K562 (cell line): ENCODE results near the gene AKAP6. TPM values are rescaled to one million over a fixed set of nuclear protein-coding genes. Genes with fewer than 3 reads are reported as not detected.

Experiments used
- ATAC-seq: fragments of 200-7000 bp; cut with Tn5 transposase; 3 replicates; pipeline ENCODE4 v1.9.1; 2020; ENCODE audit warnings: moderate library complexity
- BruUV-seq: library from RNA; stranded (reverse); fragments of 400-500 nt; replicated peaks from 2 replicates; lab custom pipeline; 2021; lab: Mats Ljungman, UMichigan
- CTCF ChIA-PET: fragments of 300-600 bp; formaldehyde crosslinking; extraction: SDS; loops from one replicate; lab custom pipeline; 2021; ENCODE audit warnings: low intra/inter-chr PET ratio; lab: Yijun Ruan, JAX
- POLR2A ChIA-PET: fragments of 300-600, 350-650 bp; sonication (Branson Sonifier 250); formaldehyde crosslinking; extraction: SDS; loops from one replicate; lab custom pipeline; 2021; ENCODE audit warnings: antibody characterized with exemption, inconsistent platforms; lab: Yijun Ruan, JAX
- DNase-seq, 4 experiments: peaks; one replicate each; pipeline versions ENCODE4 v3.0.0 to v3.0.0-alpha.2; 2011 to 2018; ENCODE audit warnings: low spot score in 3 of 4, mixed read lengths in 3 of 4; ENCODE audit errors: extremely low read depth in 1 of 4
- FAIRE-seq: peaks from 2 replicates; lab custom pipeline; 2011; peaks lifted over from hg19 to GRCh38; lab: Jason Lieb, UNC
- H2AFZ ChIP-seq: 2 replicates; pipeline ENCODE4 v1.6.0; 2011; ENCODE audit warnings: low read depth, low read length, control low read depth, inconsistent platforms
- H3K27ac ChIP-seq: fragments of 200-600 bp; 3 replicates; pipeline ENCODE4 v1.8.0; 2011; ENCODE audit warnings: low read depth, mild to moderate bottlenecking, control low read depth, inconsistent platforms, low read length, moderate library complexity, mixed read lengths; ENCODE audit errors: extremely low read depth
- H3K27me3 ChIP-seq, 2 experiments: fragments of 300-600 bp in 1 of 2; 2 replicates in 1 of 2; 3 replicates in 1 of 2; pipeline versions ENCODE4 v1.6.0 to v1.8.0; 2011; ENCODE audit warnings: inconsistent platforms in 2 of 2, low read length in 2 of 2, mild to moderate bottlenecking in 1 of 2, mixed read lengths in 1 of 2, moderate library complexity in 1 of 2; ENCODE audit not compliant: control insufficient read depth in 2 of 2, insufficient read depth in 2 of 2
- H3K36me3 ChIP-seq: fragments of 300-600 bp; 3 replicates; pipeline ENCODE4 v1.8.0; 2011; ENCODE audit warnings: mild to moderate bottlenecking, low read length, inconsistent platforms; ENCODE audit not compliant: control insufficient read depth, insufficient read depth
- H3K4me1 ChIP-seq, 2 experiments: fragments of 200-600 bp in 1 of 2; replicated peaks in 1 of 2; 2 replicates in 1 of 2; 3 replicates in 1 of 2; pipeline versions ENCODE4 v1.5.1 to v1.8.0; 2011; ENCODE audit warnings: inconsistent platforms in 2 of 2, low read length in 2 of 2, mild to moderate bottlenecking in 1 of 2, mixed read lengths in 1 of 2, moderate library complexity in 1 of 2; ENCODE audit not compliant: control insufficient read depth in 2 of 2, insufficient read depth in 2 of 2
- H3K4me2 ChIP-seq: 2 replicates; pipeline ENCODE4 v1.6.1; 2011; ENCODE audit warnings: low read length, control low read depth, inconsistent platforms, mixed read lengths; ENCODE audit not compliant: insufficient read depth
- H3K4me3 ChIP-seq: fragments of 200-600 bp; sonication (generic), shearing (Covaris generic); 2 replicates; pipeline ENCODE4 v1.5.1; 2016; ENCODE audit warnings: control low read depth, inconsistent platforms
- H3K79me2 ChIP-seq: fragments of 200-600 bp; 3 replicates; pipeline ENCODE4 v1.8.0; 2011; ENCODE audit warnings: low read length, inconsistent platforms; ENCODE audit not compliant: control insufficient read depth, insufficient read depth
- H3K9ac ChIP-seq, 2 experiments: 2 replicates each; pipeline versions ENCODE4 v1.6.0 to v1.6.1; 2011; ENCODE audit warnings: low read depth in 2 of 2, low read length in 2 of 2, control low read depth in 1 of 2, inconsistent platforms in 1 of 2, mild to moderate bottlenecking in 1 of 2, mixed read lengths in 1 of 2; ENCODE audit not compliant: insufficient read depth in 1 of 2
- H3K9me1 ChIP-seq: one replicate; pipeline ENCODE4 v1.6.0; 2011; ENCODE audit warnings: inconsistent platforms, mild to moderate bottlenecking, low read length, moderate library complexity; ENCODE audit not compliant: control insufficient read depth, insufficient read depth
- H3K9me3 ChIP-seq: replicated peaks from 2 replicates; pipeline ENCODE4 v1.5.1; 2011; ENCODE audit warnings: low read depth, low read length, inconsistent platforms; ENCODE audit not compliant: control insufficient read depth, insufficient read depth
- H4K20me1 ChIP-seq: replicated peaks from 2 replicates; pipeline ENCODE4 v1.6.1; 2011; ENCODE audit warnings: low read length, inconsistent platforms, mixed read lengths; ENCODE audit not compliant: control insufficient read depth, insufficient read depth
- FOXK1 ChIP-seq: sonication (generic); formaldehyde crosslinking; IDR thresholded peaks from 2 replicates; pipeline ENCODE4 v1.8.0; 2022; ENCODE audit warnings: missing genetic modification reagents, mild to moderate bottlenecking, borderline replicate concordance
- MAZ ChIP-seq, 2 experiments: fragments of 450-650 bp in 1 of 2; sonication (generic) in 1 of 2; formaldehyde crosslinking; IDR thresholded peaks in 1 of 2; conservative IDR thresholded peaks in 1 of 2; 2 replicates each; pipeline versions ENCODE4 v1.4.0 to v1.5.0; 2020; ENCODE audit warnings: mild to moderate bottlenecking in 1 of 2, missing genetic modification reagents in 1 of 2
- NR4A1 ChIP-seq, 2 experiments: fragments of 250-450 bp in 1 of 2; fragments of 450-650 bp in 1 of 2; sonication (Bioruptor Pico) in 1 of 2; IDR thresholded peaks; 2 replicates each; pipeline versions ENCODE4 v1.4.0 to v1.6.1; 2016 to 2020; ENCODE audit warnings: mild to moderate bottlenecking in 2 of 2, missing compliant biosample characterization in 1 of 2, missing genetic modification characterization in 1 of 2, moderate library complexity in 1 of 2
- SIN3A ChIP-seq, 2 experiments: fragments of 150-350 bp in 1 of 2; IDR thresholded peaks; 2 replicates each; pipeline ENCODE4 v1.6.1; 2011 to 2016; ENCODE audit warnings: borderline replicate concordance in 2 of 2, low read depth in 2 of 2, low read length in 2 of 2, mild to moderate bottlenecking in 2 of 2, moderate library complexity in 2 of 2; ENCODE audit not compliant: control insufficient read depth in 1 of 2
- SRSF9 ChIP-seq: fragments of 200-400 bp; formaldehyde crosslinking; IDR thresholded peaks from 2 replicates; pipeline ENCODE4 v1.6.1; 2017; ENCODE audit warnings: low read depth, low read length, borderline replicate concordance
- ZNF707 ChIP-seq: fragments of 250-450 bp; sonication (Bioruptor Pico); conservative IDR thresholded peaks from 2 replicates; pipeline ENCODE4 v1.8.0; 2022; ENCODE audit warnings: inconsistent platforms, mild to moderate bottlenecking, moderate library complexity
- WGBS: fragments of 100-300 bp; shearing (Covaris generic); methylation state at CpG from one replicate; pipeline ENCODE4 v1.1.6; 2016; ENCODE audit warnings: low coverage, mixed read lengths; ENCODE audit not compliant: insufficient coverage; ENCODE audit errors: missing lambda C conversion rate; 5-methylcytosine and 5-hydroxymethylcytosine counted together
- in situ Hi-C: fragments of 300-500 bp; cut with MboI; formaldehyde crosslinking; loops from 4 replicates; pipeline ENCODE4 v1.15.0; 2018; ENCODE audit warnings: inconsistent platforms, mixed read lengths
- intact Hi-C: fragments of 100-400 bp; cut with micrococcal nuclease; formaldehyde crosslinking; loops from 2 replicates; pipeline ENCODE4 v1.14.2; 2022
- polyA plus RNA-seq, 8 experiments: library from polyadenylated mRNA; depleted of rRNA in 4 of 8; stranded (reverse) in 5 of 8; unstranded in 3 of 8; fragments of >200 nt; fragmentation: Nextera tagmentation in 2 of 8; fragmentation: Illumina TruSeq in 1 of 8; extraction: Ambion mirVana in 2 of 8; extraction: Trizol in 1 of 8; gene quantifications; 2 replicates each; pipeline versions ENCODE4 v1.2.1 to v1.2.3, GENCODE V29; 2011 to 2014; ENCODE audit warnings: inconsistent platforms in 1 of 8, missing spikeins in 1 of 8
- total RNA-seq, 7 experiments: library from RNA; depleted of rRNA in 6 of 7; stranded (reverse); fragments of >200 nt in 6 of 7; fragmentation: Illumina TruSeq in 2 of 7; extraction: Trizol in 2 of 7; gene quantifications; 2 replicates each; pipeline versions ENCODE4 v1.2.1 to v1.2.3, GENCODE V29; 2011 to 2021; ENCODE audit warnings: low replicate concordance in 1 of 7
- TF ChIP-seq, protein P1 (sequence below): fragments of 150-350 bp; IDR thresholded peaks from 2 replicates; pipeline ENCODE4 v1.6.1; 2014; ENCODE audit warnings: low read depth, mild to moderate bottlenecking, low read length, borderline replicate concordance
- TF ChIP-seq, protein P2 (sequence below): fragments of 200-800 bp; sonication (Bioruptor generic); IDR thresholded peaks from 2 replicates; pipeline ENCODE4 v1.6.1; 2017; ENCODE audit warnings: missing genetic modification characterization, missing compliant biosample characterization
- TF ChIP-seq, protein P3 (sequence below): fragments of 450-650 bp; IDR thresholded peaks from 2 replicates; pipeline ENCODE4 v1.6.1; 2014; ENCODE audit warnings: low read depth, mild to moderate bottlenecking, moderate library complexity, borderline replicate concordance
- TF ChIP-seq, protein P4 (sequence below): IDR thresholded peaks from 3 replicates; pipeline ENCODE4 v1.6.1; 2011; ENCODE audit warnings: borderline replicate concordance, mild to moderate bottlenecking; ENCODE audit not compliant: insufficient read length, insufficient read depth

Gene AKAP6
- total and polyA plus RNA-seq, 9 of the 15 experiments (the other 6 are each of a cell fraction or from before 2014, with no cell fraction given): 0.03 to 1.7 (median 0.48) TPM

DNA sequence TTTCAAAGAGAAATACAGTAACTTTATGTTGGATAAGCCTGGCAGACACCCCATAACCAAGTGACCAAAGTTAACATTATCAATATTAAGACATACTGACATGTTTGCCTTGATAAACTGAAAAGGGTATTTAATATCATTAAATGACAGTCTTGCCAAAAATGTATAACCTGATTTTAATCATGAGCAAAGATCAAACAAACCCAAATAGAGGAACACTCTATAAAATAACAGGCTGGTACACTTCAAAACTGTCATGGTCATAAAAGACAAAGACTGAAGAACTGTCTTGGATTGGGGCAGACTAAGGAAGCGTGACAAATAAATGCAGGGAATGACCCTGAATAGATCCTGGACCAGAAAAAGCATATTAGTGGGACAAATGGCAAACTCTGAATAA, 64.0 kb downstream of the AKAP6 start:
- FAIRE-seq: no peak
- WGBS: 0% methylated on average over 1 of the region's 1 CpG

More for the DNA sequence above, 64.0 kb downstream of the AKAP6 start:
- no peak for DNase-seq
- H3K9ac ChIP-seq: no peak overlapping the region
- ChIA-PET CTCF (no interaction called here), POLR2A (no interaction called here)
- H3K9me1 ChIP-seq: no peaks in the 10 kb centered on the region
- no peak overlapping the region for H3K4me2 ChIP-seq
- in situ Hi-C loops: no loop called here
- H3K36me3 ChIP-seq: no peaks in the 10 kb centered on the region
- TF ChIP-seq, protein P1, sequence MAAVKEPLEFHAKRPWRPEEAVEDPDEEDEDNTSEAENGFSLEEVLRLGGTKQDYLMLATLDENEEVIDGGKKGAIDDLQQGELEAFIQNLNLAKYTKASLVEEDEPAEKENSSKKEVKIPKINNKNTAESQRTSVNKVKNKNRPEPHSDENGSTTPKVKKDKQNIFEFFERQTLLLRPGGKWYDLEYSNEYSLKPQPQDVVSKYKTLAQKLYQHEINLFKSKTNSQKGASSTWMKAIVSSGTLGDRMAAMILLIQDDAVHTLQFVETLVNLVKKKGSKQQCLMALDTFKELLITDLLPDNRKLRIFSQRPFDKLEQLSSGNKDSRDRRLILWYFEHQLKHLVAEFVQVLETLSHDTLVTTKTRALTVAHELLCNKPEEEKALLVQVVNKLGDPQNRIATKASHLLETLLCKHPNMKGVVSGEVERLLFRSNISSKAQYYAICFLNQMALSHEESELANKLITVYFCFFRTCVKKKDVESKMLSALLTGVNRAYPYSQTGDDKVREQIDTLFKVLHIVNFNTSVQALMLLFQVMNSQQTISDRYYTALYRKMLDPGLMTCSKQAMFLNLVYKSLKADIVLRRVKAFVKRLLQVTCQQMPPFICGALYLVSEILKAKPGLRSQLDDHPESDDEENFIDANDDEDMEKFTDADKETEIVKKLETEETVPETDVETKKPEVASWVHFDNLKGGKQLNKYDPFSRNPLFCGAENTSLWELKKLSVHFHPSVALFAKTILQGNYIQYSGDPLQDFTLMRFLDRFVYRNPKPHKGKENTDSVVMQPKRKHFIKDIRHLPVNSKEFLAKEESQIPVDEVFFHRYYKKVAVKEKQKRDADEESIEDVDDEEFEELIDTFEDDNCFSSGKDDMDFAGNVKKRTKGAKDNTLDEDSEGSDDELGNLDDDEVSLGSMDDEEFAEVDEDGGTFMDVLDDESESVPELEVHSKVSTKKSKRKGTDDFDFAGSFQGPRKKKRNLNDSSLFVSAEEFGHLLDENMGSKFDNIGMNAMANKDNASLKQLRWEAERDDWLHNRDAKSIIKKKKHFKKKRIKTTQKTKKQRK: no peak
- TF ChIP-seq SIN3A (IDR thresholded peaks at IDR 0.05; ENCODE audit: borderline replicate concordance in 2 of 2, control insufficient read depth in 1 of 2, low read depth in 2 of 2, low read length in 2 of 2) (no peak), SRSF9 (no peak), MAZ (CRISPR knock-in tag; conservative IDR thresholded peaks at IDR 0.05 in 1 of 2, IDR thresholded peaks at IDR 0.05 in 1 of 2) (no peak), NR4A1 (CRISPR knock-in tag; IDR thresholded peaks at IDR 0.05) (no peak), NR4A1 (tag; IDR thresholded peaks at IDR 0.05) (no peak), FOXK1 (CRISPR knock-in tag) (no peak), ZNF707 (CRISPR knock-in tag) (no peak)
- TF ChIP-seq, protein P2, sequence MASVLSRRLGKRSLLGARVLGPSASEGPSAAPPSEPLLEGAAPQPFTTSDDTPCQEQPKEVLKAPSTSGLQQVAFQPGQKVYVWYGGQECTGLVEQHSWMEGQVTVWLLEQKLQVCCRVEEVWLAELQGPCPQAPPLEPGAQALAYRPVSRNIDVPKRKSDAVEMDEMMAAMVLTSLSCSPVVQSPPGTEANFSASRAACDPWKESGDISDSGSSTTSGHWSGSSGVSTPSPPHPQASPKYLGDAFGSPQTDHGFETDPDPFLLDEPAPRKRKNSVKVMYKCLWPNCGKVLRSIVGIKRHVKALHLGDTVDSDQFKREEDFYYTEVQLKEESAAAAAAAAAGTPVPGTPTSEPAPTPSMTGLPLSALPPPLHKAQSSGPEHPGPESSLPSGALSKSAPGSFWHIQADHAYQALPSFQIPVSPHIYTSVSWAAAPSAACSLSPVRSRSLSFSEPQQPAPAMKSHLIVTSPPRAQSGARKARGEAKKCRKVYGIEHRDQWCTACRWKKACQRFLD: no peak
- TF ChIP-seq, protein P3, sequence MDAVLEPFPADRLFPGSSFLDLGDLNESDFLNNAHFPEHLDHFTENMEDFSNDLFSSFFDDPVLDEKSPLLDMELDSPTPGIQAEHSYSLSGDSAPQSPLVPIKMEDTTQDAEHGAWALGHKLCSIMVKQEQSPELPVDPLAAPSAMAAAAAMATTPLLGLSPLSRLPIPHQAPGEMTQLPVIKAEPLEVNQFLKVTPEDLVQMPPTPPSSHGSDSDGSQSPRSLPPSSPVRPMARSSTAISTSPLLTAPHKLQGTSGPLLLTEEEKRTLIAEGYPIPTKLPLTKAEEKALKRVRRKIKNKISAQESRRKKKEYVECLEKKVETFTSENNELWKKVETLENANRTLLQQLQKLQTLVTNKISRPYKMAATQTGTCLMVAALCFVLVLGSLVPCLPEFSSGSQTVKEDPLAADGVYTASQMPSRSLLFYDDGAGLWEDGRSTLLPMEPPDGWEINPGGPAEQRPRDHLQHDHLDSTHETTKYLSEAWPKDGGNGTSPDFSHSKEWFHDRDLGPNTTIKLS: no peak
- TF ChIP-seq, protein P4, sequence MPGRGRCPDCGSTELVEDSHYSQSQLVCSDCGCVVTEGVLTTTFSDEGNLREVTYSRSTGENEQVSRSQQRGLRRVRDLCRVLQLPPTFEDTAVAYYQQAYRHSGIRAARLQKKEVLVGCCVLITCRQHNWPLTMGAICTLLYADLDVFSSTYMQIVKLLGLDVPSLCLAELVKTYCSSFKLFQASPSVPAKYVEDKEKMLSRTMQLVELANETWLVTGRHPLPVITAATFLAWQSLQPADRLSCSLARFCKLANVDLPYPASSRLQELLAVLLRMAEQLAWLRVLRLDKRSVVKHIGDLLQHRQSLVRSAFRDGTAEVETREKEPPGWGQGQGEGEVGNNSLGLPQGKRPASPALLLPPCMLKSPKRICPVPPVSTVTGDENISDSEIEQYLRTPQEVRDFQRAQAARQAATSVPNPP: no peak
- TF ChIP-seq, all 486 proteins: peak for 0
- Histone ChIP-seq H3K9me3 (no peaks in the 10 kb centered on the region), H3K27ac (no peak overlapping the region), H3K4me3 (no peak overlapping the region), H4K20me1 (no peaks in the 10 kb centered on the region), H2AFZ (no peak overlapping the region), H3K4me1 (no peaks in the 10 kb centered on the region; a peak in 1 of 5 replicates), H3K79me2 (no peaks in the 10 kb centered on the region), H3K27me3 (no peaks in the 10 kb centered on the region)
- intact Hi-C loops: no loop called here
- BruUV-seq: no TSS peak
- ATAC-seq: no peak
